ENCODE data around the gene HTT.

- TF ChIP-seq CTCF (IDR thresholded peaks at IDR 0.05 in 8 of 11, conservative IDR thresholded peaks at IDR 0.05 in 3 of 11) (no peak), POLR2AphosphoS5 (IDR thresholded peaks at IDR 0.05) (no peak)
Measured at GRCh38 chr4:3263876-3264193, 189.4 kb downstream of the HTT start.

Data from spleen (tissue), 7 donors.